SHP77 (cell line): Measurements from ENCODE around the gene SH3GL1.
"Not testable (repeated sequence)": the region's sequence is repeated elsewhere in the genome, so short reads cannot be mapped to it uniquely, and the experiment has no call there.

Experiments used
- DNase-seq, 2 experiments: peaks; one replicate each; lab custom pipeline; 2025; lab: John Stamatoyannopoulos, UW

The SH3GL1 gene

DNA sequence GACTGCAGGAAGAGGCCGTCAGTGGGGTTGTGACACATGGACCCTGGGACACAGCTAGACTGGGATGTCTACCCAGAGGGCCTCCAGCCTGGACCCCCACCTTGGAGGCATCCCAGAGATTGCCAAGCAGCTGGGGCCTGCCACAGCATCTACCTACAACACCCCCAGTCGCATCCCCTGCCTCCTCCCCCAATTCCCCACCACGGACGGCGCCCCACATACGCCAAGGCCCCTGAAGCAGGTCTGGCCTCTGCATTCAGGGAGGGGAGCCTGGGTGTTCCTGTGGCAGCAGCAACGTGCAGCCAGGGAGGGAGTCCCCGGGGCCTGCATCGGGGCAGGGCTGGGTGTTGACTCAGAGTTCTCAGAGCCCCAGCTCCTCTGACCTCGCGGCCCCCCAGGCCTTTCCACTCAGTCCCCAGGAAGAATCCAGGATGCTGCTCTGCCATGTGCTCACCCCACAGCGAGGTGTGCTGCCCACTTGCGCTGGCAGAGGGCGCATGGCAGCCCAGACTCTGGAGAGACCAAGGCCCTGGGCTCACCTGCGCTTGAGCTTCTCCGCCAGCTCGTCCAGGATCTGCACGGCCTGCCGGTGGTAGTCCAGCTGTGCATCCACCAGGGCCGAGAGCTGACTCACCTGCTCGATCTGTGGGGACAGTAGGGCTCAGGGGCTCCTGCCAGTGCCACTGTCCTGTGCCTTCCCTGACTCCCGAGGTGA, 37.4 kb downstream of the SH3GL1 start:
- no peak for DNase-seq

DNA sequence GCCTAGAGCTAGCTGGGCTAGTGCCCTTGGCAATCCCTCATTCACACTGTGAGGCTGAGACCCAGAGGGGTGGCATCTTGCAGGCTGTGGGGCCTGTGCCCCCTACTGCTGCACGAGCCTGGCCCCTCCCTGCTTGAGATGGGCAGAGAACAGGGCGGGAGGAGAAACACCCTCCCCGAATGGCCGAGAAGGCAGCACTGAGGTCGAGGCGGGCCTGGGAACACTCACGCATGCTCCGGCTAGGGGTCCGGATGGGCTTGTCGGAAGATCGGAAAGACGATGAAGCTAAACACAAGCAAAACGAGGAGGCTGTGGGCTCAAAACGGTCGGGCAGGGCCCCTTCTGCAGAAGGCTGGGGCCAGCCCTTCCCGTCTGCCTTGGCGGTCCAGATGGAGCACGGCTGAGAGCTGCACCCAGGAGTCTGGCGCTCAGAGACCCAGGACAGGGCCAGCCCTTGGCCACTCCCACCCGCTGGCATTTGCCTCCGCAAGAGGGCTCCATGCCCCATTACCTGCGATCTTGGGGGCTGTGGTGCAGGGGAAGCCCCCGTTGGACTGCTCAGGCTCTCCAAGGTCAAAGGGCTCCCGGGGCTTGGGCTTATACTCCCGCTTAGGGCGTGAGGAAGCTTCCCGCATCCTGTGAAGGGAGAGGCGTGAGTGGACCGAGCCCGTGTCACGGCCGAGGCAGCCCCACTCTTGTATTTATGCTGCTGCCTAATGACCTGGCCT, 38.1 kb downstream of the SH3GL1 start:
- DNase-seq: no peak

DNA sequence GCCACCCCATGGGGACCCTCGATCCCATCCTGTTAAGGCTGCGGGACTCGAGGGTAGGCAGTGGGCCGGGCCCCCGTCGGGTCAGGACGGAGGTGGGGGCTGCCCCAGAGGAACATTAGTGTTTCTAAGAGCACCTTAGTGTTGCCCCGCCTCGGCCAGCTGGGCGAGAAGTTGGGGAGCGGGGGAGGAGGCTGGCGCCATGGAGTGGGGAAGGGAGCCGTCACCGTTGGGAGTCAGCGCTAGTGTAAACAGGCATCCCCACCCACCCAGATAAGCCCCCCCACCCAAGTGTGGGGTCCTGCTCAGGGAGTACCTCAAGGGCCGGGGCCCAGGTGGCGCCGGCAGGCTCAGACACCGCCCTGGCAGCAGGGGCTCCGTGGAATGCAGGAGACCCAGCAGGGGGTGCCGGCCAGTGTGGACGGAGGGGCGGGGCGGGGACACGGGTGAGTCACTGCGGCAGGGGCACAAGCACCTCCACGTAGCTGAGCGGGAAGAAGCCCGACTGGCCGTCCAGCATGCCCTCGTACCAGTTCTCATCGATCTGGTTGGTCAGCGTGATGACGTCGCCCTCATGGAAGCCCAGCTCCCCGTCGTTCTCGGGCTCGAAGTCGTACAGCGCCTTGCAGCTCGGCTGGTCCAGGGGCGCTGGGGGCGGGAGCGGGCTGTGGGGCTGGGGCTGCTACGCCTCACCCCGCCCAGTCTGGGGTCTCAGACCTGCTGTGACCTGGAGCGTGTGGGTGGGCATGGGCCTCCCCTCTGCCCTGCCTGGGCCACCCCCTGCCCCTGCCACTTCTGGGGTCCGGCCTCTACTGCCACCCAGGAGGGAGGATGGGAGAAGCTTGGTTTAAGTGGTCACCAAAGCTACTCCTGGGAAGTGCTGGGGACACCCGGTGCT, 38.9 kb downstream of the SH3GL1 start:
- DNase-seq: no peak

GRCh38 chr19:4360641-4361151, 39.7 kb downstream of the SH3GL1 start:
- DNase-seq: no peak

DNA sequence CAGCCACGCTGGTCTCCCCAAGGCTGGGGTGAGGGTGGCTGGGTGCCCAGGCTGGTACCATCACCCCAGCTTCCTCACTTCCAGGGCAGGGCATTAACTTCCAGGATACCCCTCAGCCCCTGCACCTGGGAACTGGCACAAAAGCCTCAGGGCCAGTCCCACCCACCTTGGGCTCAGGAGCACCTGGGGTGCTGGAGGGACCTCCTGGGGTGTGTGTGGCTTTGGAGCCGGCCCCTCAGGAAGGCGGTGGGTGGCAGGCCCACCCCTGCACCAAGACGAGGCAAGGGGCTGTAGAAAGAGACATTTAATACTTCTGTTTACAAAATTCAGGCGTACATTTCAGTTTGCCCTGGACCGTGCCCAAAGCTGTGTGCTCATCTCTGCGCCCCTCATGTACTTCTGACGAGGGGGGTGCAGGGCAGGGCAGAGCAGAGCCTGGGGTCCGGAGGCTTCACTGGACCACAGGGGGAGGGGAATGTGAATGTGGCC, 40.2 kb downstream of the SH3GL1 start:
- no peak for DNase-seq

- no peak for DNase-seq
These were observed 40.7 kb downstream of the SH3GL1 start for GRCh38 chr19:4359627-4360000.

GRCh38 chr19:4358709-4359626, 41.4 kb downstream of the SH3GL1 start:
- DNase-seq: no peak

GRCh38 chr19:4357921-4358326, 42.4 kb downstream of the SH3GL1 start:
- DNase-seq: no peak

GRCh38 chr19:4357095-4357797, 43.1 kb downstream of the SH3GL1 start:
- DNase-seq: no peak

DNA sequence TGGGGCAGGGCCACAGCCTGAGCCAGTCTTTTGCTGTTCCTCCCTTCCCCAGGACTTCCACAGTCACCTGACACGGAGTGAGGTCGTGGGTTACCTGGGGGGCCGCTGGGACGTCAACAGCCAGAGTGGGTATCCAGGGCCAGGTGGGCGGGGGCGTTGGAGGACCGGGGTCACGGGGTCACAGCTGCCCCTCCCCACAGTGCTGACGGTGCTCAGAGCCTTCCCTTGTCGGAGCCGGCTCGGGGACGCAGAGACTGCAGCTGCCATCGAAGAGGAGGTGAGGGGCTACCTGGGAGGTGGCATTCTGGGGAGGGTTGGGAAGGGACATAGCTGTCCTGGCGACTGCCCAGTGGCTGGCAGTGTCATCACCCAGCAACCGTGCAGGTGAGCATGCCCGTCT, 45.5 kb downstream of the SH3GL1 start:
- no peak for DNase-seq

GRCh38 chr19:4354282-4354681, 46.1 kb downstream of the SH3GL1 start:
- DNase-seq: no peak

DNA sequence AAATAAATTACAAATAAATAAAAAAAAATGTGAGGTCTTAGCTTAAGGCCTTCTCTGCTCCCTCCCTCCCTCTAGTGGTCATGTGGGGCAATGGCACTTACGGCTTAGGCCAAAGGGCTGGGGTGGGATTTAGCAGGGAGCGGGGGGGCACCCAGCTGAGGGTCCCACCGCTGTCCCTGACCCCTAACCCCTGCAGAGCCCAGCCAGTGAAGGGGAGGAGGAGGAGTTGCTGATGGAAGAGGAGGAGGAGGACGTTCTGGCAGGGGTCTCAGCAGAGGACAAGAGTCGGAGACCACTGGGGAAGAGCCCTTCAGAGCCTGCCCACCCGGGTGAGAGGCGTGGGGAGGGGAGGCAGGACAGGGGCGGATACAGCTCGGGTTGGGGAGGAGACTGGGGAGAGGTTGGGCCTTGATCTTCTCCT, 47.6 kb downstream of the SH3GL1 start:
- no peak for DNase-seq

GRCh38 chr19:4350726-4351125, 49.6 kb downstream of the SH3GL1 start:
- DNase-seq: no peak

DNA sequence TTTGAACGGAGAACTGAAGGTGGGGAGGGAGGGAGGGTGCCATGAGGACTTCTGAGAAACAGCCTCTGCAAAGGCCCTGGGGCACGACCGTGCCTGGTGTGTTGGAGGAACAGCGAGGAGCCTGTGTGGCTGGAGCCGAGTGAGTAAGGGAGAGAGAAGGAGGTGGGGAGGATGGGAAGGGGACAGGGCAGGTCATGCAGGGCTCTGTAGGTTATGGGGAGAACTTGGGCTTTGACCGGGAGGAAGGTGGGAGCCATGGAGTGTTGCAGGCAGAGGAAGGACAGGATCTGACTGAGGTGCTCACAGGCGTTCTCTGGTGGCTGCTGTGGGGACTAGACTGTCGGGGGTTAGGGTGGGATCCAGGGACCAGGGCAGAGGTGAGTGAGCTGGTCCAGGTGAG, 50.2 kb downstream of the SH3GL1 start:
- no peak for DNase-seq

DNA sequence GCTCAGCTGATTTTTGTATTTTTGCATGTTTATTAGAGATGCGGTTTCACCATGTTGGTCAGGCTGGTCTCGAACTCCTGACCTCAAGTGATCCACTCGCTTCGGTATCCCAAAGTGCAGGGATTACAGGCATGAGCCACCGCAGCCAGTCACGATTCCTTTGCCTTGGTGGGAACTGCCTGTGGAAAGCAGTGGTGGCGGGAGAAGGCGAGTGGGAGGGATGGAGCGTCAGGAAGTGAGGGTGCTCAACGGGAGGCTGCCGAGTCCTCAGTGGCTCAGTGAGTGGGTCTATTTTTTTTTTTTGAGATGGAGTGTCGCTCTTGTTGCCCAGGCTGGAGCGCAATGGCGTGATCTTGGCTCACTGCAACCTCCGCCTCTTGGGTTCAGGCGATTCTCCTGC, 51.1 kb downstream of the SH3GL1 start:
- DNase-seq: not testable (repeated sequence)

DNA sequence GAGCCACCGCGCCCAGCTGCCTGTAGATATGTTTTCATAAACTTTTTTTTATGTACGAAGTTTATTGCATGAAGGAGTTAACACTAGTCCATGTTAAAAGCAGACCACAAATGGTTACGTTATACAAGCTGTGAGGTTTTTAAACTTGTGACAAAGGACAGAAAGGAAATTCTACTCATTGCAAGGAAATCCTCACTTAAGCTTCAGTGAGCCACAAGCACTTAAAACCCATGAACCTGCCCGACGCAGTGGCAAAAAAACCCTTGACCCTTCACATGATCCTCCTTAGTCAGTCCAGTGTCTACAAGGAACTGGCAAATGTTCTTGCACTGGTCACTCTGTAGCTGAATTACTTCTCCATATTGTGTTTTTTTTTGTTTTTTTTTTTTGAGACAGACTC, 52.8 kb downstream of the SH3GL1 start:
- no peak for DNase-seq

- no peak for DNase-seq
These were observed 54.3 kb downstream of the SH3GL1 start for GRCh38 chr19:4346020-4346383.

DNA sequence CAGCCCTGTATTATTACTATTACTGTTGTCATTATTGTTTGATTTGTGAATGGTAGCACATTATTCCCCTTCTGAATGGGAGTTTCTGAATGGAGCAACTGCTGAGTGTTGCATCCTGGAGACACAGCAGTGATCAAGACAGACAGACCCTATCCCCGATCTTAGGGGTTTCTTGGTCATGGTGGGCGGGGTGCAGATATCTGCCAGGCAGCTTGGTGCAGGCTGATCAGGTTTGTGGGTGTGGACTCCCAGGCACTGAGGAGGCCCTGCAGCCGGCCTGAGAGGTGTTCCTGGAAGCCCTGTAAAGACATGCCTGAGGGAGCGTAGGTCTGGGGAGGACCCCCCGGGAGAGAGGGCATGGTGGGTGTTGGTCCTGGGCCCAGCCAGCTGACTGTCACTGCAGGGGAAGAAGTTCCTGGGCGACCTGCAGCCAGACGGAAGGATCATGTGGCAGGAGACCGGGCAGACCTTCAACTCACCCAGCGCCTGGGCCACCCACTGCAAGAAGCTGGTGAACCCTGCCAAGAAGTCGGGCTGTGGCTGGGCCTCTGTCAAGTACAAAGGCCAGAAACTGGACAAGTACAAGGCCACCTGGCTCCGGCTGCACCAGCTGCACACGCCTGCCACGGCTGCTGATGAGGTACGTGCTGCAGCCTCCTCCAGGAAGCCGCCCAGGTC, 54.9 kb downstream of the SH3GL1 start:
- DNase-seq: no peak

- peak; percentile 72 to 88 for DNase-seq
These were observed 56.7 kb downstream of the SH3GL1 start, which contains the start of gene MPND for GRCh38 chr19:4343370-4344307. TSS of gene MPND (plus strand) at chr19:4343562. CDS start at chr19:4343594, 32 bp downstream.
